Measurements from ENCODE around the gene KRR1. TPM values are rescaled to one million over a fixed set of nuclear protein-coding genes. Genes with fewer than 3 reads are reported as not detected.
"Not testable (repeated sequence)": the region's sequence is repeated elsewhere in the genome, so short reads cannot be mapped to it uniquely, and the experiment has no call there.

KRR1 gene
- polyA plus RNA-seq, 1 of the 3 experiments (the other 2 are of a cell fraction): 13.8 TPM

- Histone ChIP-seq H3K4me1 (ENCODE audit: control insufficient read depth in 1 of 2, insufficient read depth in 2 of 2, low read depth in 1 of 2, low read length in 1 of 2) (peaks cover 0 to 26% of the 10 kb centered on the region in 2 experiments; a peak in 3 of 4 replicates), H3F3A (replicated peaks; ENCODE audit: insufficient read depth) (peaks cover 65% of the 10 kb centered on the region), H3K36me3 (replicated peaks in 1 of 2; ENCODE audit: control insufficient read depth in 1 of 2, insufficient read depth in 2 of 2, low read length in 1 of 2) (peaks cover 0 to 26% of the 10 kb centered on the region in 2 experiments), H3K4me2 (peak overlapping the region; percentile 86), H3K9ac (0 out of 2 replicates have a peak overlapping the region, but pooled peaks have one; percentile 66), H3K27ac (ENCODE audit: low read depth in 2 of 2, low read length in 1 of 2) (peak overlapping the region in 1 of 2 experiments; percentile 91; a peak in 1 of 4 replicates), H3K79me2 (ENCODE audit: insufficient read depth) (peaks cover 76% of the 10 kb centered on the region), H3K4me3 (ENCODE audit: low read depth in 2 of 2, low read length in 1 of 2) (peak overlapping the region in 1 of 2 experiments; percentile 68; a peak in 2 of 4 replicates)
- H3K27me3 ChIP-seq (ENCODE audit: insufficient read depth); H3K9me2 ChIP-seq; POLR2A ChIA-PET; DNase-seq; H3K9me3 ChIP-seq; H4K20me1 ChIP-seq (ENCODE audit: insufficient read depth); H2AFZ ChIP-seq (ENCODE audit: low read depth): not testable (repeated sequence)
- WGBS (ENCODE audit: low lambda C conversion rate): 95% methylated on average over 2 of the region's 2 CpGs
- CTCF ChIA-PET: interaction anchor here (0.6 to 3.7 kb wide), 25 partner anchors 8 to 1021 kb away, joined by 3 to 22 read pairs (median 3); partner anchors contain the start of genes CAPS2, GLIPR1L2 and PHLDA1
Measured at GRCh38 chr12:75484450-75484849, 27.0 kb downstream of the KRR1 start.

GRCh38 chr12:75483431-75483830 is 28.0 kb downstream of the KRR1 start:
- no peak for DNase-seq
- no peaks in the 10 kb centered on the region for H4K20me1 ChIP-seq (ENCODE audit: insufficient read depth)
- H3K9ac ChIP-seq: peak overlapping the region; percentile 66
- peaks cover 74% of the 10 kb centered on the region for H3K79me2 ChIP-seq (ENCODE audit: insufficient read depth)
- H3K4me1 ChIP-seq (ENCODE audit: control insufficient read depth in 1 of 2, insufficient read depth in 2 of 2, low read depth in 1 of 2, low read length in 1 of 2): peaks cover 0 to 16% of the 10 kb centered on the region in 2 experiments; a peak in 3 of 4 replicates
- WGBS (ENCODE audit: low lambda C conversion rate): 83% methylated on average over 2 of the region's 2 CpGs
- ChIA-PET CTCF (interaction anchor here (0.9 to 3.7 kb wide), 5 partner anchors 14 to 794 kb away, joined by 3 to 22 read pairs (median 4); partner anchors contain the start of gene GLIPR1L2), POLR2A (no interaction called here)
- H3K9me3 ChIP-seq: no peaks in the 10 kb centered on the region
- no peaks in the 10 kb centered on the region for H3K27me3 ChIP-seq (ENCODE audit: insufficient read depth)
- TF ChIP-seq RCOR1 (IDR thresholded peaks at IDR 0.05; ENCODE audit: low read length): no peak
- no peak for TF ChIP-seq NFIC (IDR thresholded peaks at IDR 0.05; ENCODE audit: borderline replicate concordance)
- TF ChIP-seq TEAD4 (IDR thresholded peaks at IDR 0.05; ENCODE audit: borderline replicate concordance, insufficient read depth): no peak
- TF ChIP-seq ELF1 (IDR thresholded peaks at IDR 0.05): no peak
- TF ChIP-seq SMC3 (IDR thresholded peaks at IDR 0.05; ENCODE audit: low read depth, low read length): no peak
- no peak for TF ChIP-seq RAD21 (IDR thresholded peaks at IDR 0.05; ENCODE audit: low read length)
- TF ChIP-seq YY1 (IDR thresholded peaks at IDR 0.05; ENCODE audit: low read depth): no peak
- no peak for TF ChIP-seq GATA2 (CRISPR knock-in tag; IDR thresholded peaks at IDR 0.05)
- TF ChIP-seq SIN3A (IDR thresholded peaks at IDR 0.05; ENCODE audit: borderline replicate concordance, low read depth, low read length): no peak
- TF ChIP-seq MEF2A (IDR thresholded peaks at IDR 0.05; ENCODE audit: borderline replicate concordance, low read depth): no peak
- no peak for TF ChIP-seq CHD2 (IDR thresholded peaks at IDR 0.05; ENCODE audit: low read length, partially characterized antibody)
- no peak for TF ChIP-seq TAF1 (IDR thresholded peaks at IDR 0.05; ENCODE audit: borderline replicate concordance, low read depth, low read length)
- H3K36me3 ChIP-seq (replicated peaks in 1 of 2; ENCODE audit: control insufficient read depth in 1 of 2, insufficient read depth in 2 of 2, low read length in 1 of 2): peaks cover 0 to 26% of the 10 kb centered on the region in 2 experiments
- H2AFZ ChIP-seq (ENCODE audit: low read depth): no peak overlapping the region
- no peaks in the 10 kb centered on the region for H3K9me2 ChIP-seq
- peak overlapping the region in 1 of 2 experiments; percentile 91; a peak in 1 of 4 replicates for H3K27ac ChIP-seq (ENCODE audit: low read depth in 2 of 2, low read length in 1 of 2)
- peaks cover 55% of the 10 kb centered on the region for H3F3A ChIP-seq (replicated peaks; ENCODE audit: insufficient read depth)
- H3K4me2 ChIP-seq: peak overlapping the region; percentile 86
- H3K4me3 ChIP-seq (ENCODE audit: low read depth in 2 of 2, low read length in 1 of 2): peak overlapping the region in 1 of 2 experiments; percentile 68; a peak in 2 of 4 replicates

GRCh38 chr12:75482646-75483045 is 28.8 kb downstream of the KRR1 start:
- Histone ChIP-seq H3K9me2 (no peaks in the 10 kb centered on the region), H3K79me2 (ENCODE audit: insufficient read depth) (peaks cover 67% of the 10 kb centered on the region), H3K4me2 (peak overlapping the region; percentile 86), H3K4me3 (ENCODE audit: low read depth in 2 of 2, low read length in 1 of 2) (peak overlapping the region in 1 of 2 experiments; percentile 68; a peak in 3 of 4 replicates), H3K36me3 (replicated peaks in 1 of 2; ENCODE audit: control insufficient read depth in 1 of 2, insufficient read depth in 2 of 2, low read length in 1 of 2) (peaks cover 0 to 19% of the 10 kb centered on the region in 2 experiments), H3K27me3 (ENCODE audit: insufficient read depth) (no peaks in the 10 kb centered on the region), H3K4me1 (ENCODE audit: control insufficient read depth in 1 of 2, insufficient read depth in 2 of 2, low read depth in 1 of 2, low read length in 1 of 2) (peaks cover 0 to 9% of the 10 kb centered on the region in 2 experiments; a peak in 3 of 4 replicates), H4K20me1 (ENCODE audit: insufficient read depth) (no peaks in the 10 kb centered on the region), H3K9ac (peak overlapping the region; percentile 66), H3K27ac (ENCODE audit: low read depth in 2 of 2, low read length in 1 of 2) (peak overlapping the region in 1 of 2 experiments; percentile 91; a peak in 1 of 4 replicates), H3F3A (replicated peaks; ENCODE audit: insufficient read depth) (peaks cover 47% of the 10 kb centered on the region), H2AFZ (ENCODE audit: low read depth) (no peak overlapping the region), H3K9me3 (no peaks in the 10 kb centered on the region)
- POLR2A ChIA-PET: no interaction called here
- CTCF ChIA-PET: interaction anchor here (0.6 to 1.9 kb wide), 3 partner anchors 9 to 794 kb away, joined by 3 to 4 read pairs (median 3); no protein-coding TSS in a partner anchor
- 62% methylated on average over 4 of the region's 4 CpGs for WGBS (ENCODE audit: low lambda C conversion rate)
- no peak for DNase-seq
- TF ChIP-seq RFX5 (IDR thresholded peaks at IDR 0.05; ENCODE audit: low read length) (no peak), FOXJ3 (CRISPR knock-in tag; IDR thresholded peaks at IDR 0.05) (no peak), CTCF (IDR thresholded peaks at IDR 0.05) (no peak), SMC3 (IDR thresholded peaks at IDR 0.05; ENCODE audit: low read depth, low read length) (no peak), NFIC (IDR thresholded peaks at IDR 0.05; ENCODE audit: borderline replicate concordance) (no peak), ELF1 (IDR thresholded peaks at IDR 0.05) (no peak), RXRA (IDR thresholded peaks at IDR 0.05; ENCODE audit: borderline replicate concordance, low read depth) (no peak), TCF12 (IDR thresholded peaks at IDR 0.05) (no peak), SIN3A (IDR thresholded peaks at IDR 0.05; ENCODE audit: borderline replicate concordance, low read depth, low read length) (no peak), USF2 (IDR thresholded peaks at IDR 0.05; ENCODE audit: borderline replicate concordance, low read depth, low read length) (no peak), GABPA (IDR thresholded peaks at IDR 0.05; ENCODE audit: low read depth) (no peak)

All from SK-N-SH (cell line).